Gastroesophageal sphincter (tissue), 4 donors: Measurements from ENCODE around the gene GDAP2. TPM values are rescaled to one million over a fixed set of nuclear protein-coding genes. Genes with fewer than 3 reads are reported as not detected.

Experiments
- ATAC-seq: fragments of 150-250 bp; one replicate; pipeline ENCODE4 v1.9.1; 2016; ENCODE audit warnings: mild to moderate bottlenecking, moderate library complexity
- H3K27ac ChIP-seq, 4 donors: fragments of 200-600 bp; sonication (generic) in 3 of 4; 1 replicate in 3 of 4; 2 replicates in 1 of 4; pipeline ENCODE4 v1.5.1; 2016 to 2019
- H3K27me3 ChIP-seq: fragments of 200-600 bp; sonication (generic); one replicate; pipeline ENCODE4 v1.5.1; 2019
- H3K36me3 ChIP-seq, 2 donors: fragments of 200-600 bp; sonication (generic); one replicate each; pipeline ENCODE4 v1.5.1; 2019; ENCODE audit warnings: control low read depth in 1 of 2
- H3K4me1 ChIP-seq, 3 donors: fragments of 200-600 bp; sonication (generic); 1 replicate in 2 of 3; 2 replicates in 1 of 3; pipeline ENCODE4 v1.5.1; 2016 to 2019; ENCODE audit warnings: control low read depth in 2 of 3
- H3K4me3 ChIP-seq, 2 donors: fragments of 200-600 bp; sonication (generic); one replicate each; pipeline ENCODE4 v1.5.1; 2019; ENCODE audit warnings: mild to moderate bottlenecking in 1 of 2, moderate library complexity in 1 of 2
- H3K9me3 ChIP-seq, 3 donors: fragments of 200-600 bp; sonication (generic); one replicate each; pipeline ENCODE4 v1.5.1; 2017 to 2019; ENCODE audit warnings: control low read depth in 2 of 3
- EP300 ChIP-seq: sonication (generic); formaldehyde crosslinking; IDR thresholded peaks from one replicate; pipeline ENCODE4 v1.6.1; 2017; ENCODE audit warnings: antibody characterized with exemption, mild to moderate bottlenecking
- POLR2A ChIP-seq, 2 donors: fragments of 450-650 bp; IDR thresholded peaks; one replicate each; pipeline ENCODE4 v1.6.1; 2017; ENCODE audit warnings: antibody characterized with exemption in 2 of 2, mild to moderate bottlenecking in 2 of 2, moderate library complexity in 1 of 2
- POLR2AphosphoS5 ChIP-seq: sonication (generic); formaldehyde crosslinking; IDR thresholded peaks from one replicate; pipeline ENCODE4 v1.6.1; 2017; ENCODE audit warnings: antibody characterized with exemption
- WGBS, 2 donors: methylation state at CpG; one replicate each; pipeline ENCODE4 v1.1.5; 2018; ENCODE audit warnings: low coverage in 1 of 2; 5-methylcytosine and 5-hydroxymethylcytosine counted together
- total RNA-seq, 4 donors: library from RNA; depleted of rRNA; stranded (reverse); fragments of >200 nt; gene quantifications; one replicate each; pipeline ENCODE4 v1.1.0, GENCODE V29; 2016
- TF ChIP-seq, protein P1 (sequence below), 4 experiments: fragments of 200-600 bp in 2 of 4; fragments of 450-650 bp in 2 of 4; sonication (generic) in 1 of 4; IDR thresholded peaks; one replicate each; pipeline ENCODE4 v1.5.1; 2017 to 2019; ENCODE audit warnings: antibody characterized with exemption in 4 of 4, mild to moderate bottlenecking in 2 of 4, moderate library complexity in 2 of 4

The GDAP2 gene
- total RNA-seq, 4 donors from 2014 or later, result 23.6 to 37.4 (median 31.2) TPM

- H3K36me3 ChIP-seq, result peaks cover 0 to 45% of the 10 kb centered on the region in 2 donors
- ATAC-seq, result no peak
- H3K27ac ChIP-seq, result no peak overlapping the region
- TF ChIP-seq POLR2A (IDR thresholded peaks at IDR 0.05), result no peak
- TF ChIP-seq POLR2AphosphoS5, result no peak
- TF ChIP-seq, protein P1, sequence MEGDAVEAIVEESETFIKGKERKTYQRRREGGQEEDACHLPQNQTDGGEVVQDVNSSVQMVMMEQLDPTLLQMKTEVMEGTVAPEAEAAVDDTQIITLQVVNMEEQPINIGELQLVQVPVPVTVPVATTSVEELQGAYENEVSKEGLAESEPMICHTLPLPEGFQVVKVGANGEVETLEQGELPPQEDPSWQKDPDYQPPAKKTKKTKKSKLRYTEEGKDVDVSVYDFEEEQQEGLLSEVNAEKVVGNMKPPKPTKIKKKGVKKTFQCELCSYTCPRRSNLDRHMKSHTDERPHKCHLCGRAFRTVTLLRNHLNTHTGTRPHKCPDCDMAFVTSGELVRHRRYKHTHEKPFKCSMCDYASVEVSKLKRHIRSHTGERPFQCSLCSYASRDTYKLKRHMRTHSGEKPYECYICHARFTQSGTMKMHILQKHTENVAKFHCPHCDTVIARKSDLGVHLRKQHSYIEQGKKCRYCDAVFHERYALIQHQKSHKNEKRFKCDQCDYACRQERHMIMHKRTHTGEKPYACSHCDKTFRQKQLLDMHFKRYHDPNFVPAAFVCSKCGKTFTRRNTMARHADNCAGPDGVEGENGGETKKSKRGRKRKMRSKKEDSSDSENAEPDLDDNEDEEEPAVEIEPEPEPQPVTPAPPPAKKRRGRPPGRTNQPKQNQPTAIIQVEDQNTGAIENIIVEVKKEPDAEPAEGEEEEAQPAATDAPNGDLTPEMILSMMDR (IDR thresholded peaks at IDR 0.05), result no peak
- TF ChIP-seq EP300, result no peak
- no peak overlapping the region for H3K4me3 ChIP-seq
- no peaks in the 10 kb centered on the region for H3K9me3 ChIP-seq
- H3K4me1 ChIP-seq, result peaks cover 4 to 24% (median 8%) of the 10 kb centered on the region in 3 donors
- H3K27me3 ChIP-seq, result no peaks in the 10 kb centered on the region
- 92 to 93% methylated on average over 2 of the region's 2 CpGs for WGBS, 2 donors
Observed at GRCh38 chr1:117933769-117934168, 4.3 kb upstream of the GDAP2 start.

- Histone ChIP-seq H3K27ac (no peak overlapping the region), H3K27me3 (no peaks in the 10 kb centered on the region), H3K4me3 (no peak overlapping the region), H3K4me1 (peaks cover 8 to 35% (median 17%) of the 10 kb centered on the region in 3 donors), H3K36me3 (peaks cover 0 to 33% of the 10 kb centered on the region in 2 donors), H3K9me3 (no peaks in the 10 kb centered on the region)
- ATAC-seq, result no peak
- TF ChIP-seq EP300 (no peak), POLR2A (IDR thresholded peaks at IDR 0.05) (no peak), POLR2AphosphoS5 (no peak)
- TF ChIP-seq, protein P1 (IDR thresholded peaks at IDR 0.05), result no peak
- WGBS, 2 donors, result 40 to 96% methylated on average over 1 to 4 of the region's 4 CpGs
Observed at GRCh38 chr1:117932576-117932975, 3.2 kb upstream of the GDAP2 start.

DNA sequence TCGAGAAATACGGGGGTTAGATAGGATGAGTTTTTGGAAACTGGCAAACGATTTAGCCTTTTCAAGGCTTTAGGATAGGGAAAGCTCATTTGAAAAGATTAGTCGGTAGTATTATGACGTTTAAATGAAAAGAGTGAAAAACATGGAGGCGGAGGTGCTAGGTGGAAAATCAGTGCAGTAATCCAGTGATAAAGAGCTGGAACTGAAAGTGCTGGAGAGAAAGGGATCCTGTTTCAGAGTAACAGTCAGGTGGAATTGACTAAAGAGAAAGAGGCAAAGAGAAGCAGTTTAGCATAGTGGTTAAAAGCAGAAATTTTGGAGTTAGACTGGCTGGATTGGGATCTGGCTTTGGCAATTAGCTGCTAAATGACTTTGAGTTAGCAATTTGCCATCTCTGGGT lies 1.1 kb upstream of the GDAP2 start:
- WGBS, 2 donors, result 3 to 4% methylated on average over 6 of the region's 6 CpGs
- H3K9me3 ChIP-seq, result no peaks in the 10 kb centered on the region
- peaks cover 0 to 19% of the 10 kb centered on the region in 2 donors for H3K36me3 ChIP-seq

DNA sequence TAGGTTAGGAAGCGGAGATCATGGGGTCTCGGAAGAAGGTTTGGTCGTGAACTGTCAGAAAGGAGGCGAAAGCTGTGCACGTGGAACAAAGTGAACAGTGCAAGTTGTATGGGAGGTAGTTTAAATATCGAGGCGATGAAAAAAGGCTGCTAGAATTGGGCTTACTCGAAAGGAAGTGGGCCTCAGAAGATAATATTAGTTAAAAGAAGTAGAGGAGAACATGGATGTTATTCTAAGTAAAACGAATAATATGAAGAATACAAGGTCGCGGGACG lies 689 bp upstream of the GDAP2 start:
- ATAC-seq, result no peak
- peak overlapping the region in 2 of 4 donors; percentile 83 to 92 for H3K27ac ChIP-seq
- peaks cover 0 to 17% of the 10 kb centered on the region in 2 donors for H3K36me3 ChIP-seq
- no peaks in the 10 kb centered on the region for H3K27me3 ChIP-seq
- no peak for TF ChIP-seq EP300
- TF ChIP-seq POLR2A (IDR thresholded peaks at IDR 0.05), result no peak
- TF ChIP-seq, protein P1 (IDR thresholded peaks at IDR 0.05), result no peak
- no peak for TF ChIP-seq POLR2AphosphoS5
- WGBS, 2 donors, result 1% methylated on average over 11 to 12 of the region's 12 CpGs
- peaks cover 8 to 47% (median 17%) of the 10 kb centered on the region in 3 donors for H3K4me1 ChIP-seq
- H3K4me3 ChIP-seq, result peak overlapping the region; percentile 62 to 75
- no peaks in the 10 kb centered on the region for H3K9me3 ChIP-seq

More for the DNA sequence above, 1.1 kb upstream of the GDAP2 start:
- Histone ChIP-seq H3K4me3 (peak overlapping the region; percentile 62 to 75), H3K4me1 (peaks cover 8 to 47% (median 17%) of the 10 kb centered on the region in 3 donors), H3K27ac (no peak overlapping the region), H3K27me3 (no peaks in the 10 kb centered on the region)
- ATAC-seq, result no peak
- TF ChIP-seq POLR2AphosphoS5, result no peak
- TF ChIP-seq POLR2A (IDR thresholded peaks at IDR 0.05), result no peak
- TF ChIP-seq, protein P1 (IDR thresholded peaks at IDR 0.05), result no peak
- TF ChIP-seq EP300, result no peak

- peak; percentile 61 for ATAC-seq
- TF ChIP-seq, protein P1 (IDR thresholded peaks at IDR 0.05), result no peak
- TF ChIP-seq EP300, result no peak
- TF ChIP-seq POLR2A (IDR thresholded peaks at IDR 0.05), result no peak
- no peak for TF ChIP-seq POLR2AphosphoS5
- H3K36me3 ChIP-seq, result peaks cover 0 to 5% of the 10 kb centered on the region in 2 donors
- H3K4me3 ChIP-seq, result peak overlapping the region; percentile 62 to 75
- WGBS, 2 donors, result 0% methylated on average over 3 to 8 of the region's 24 CpGs
- H3K9me3 ChIP-seq, result no peaks in the 10 kb centered on the region
- H3K4me1 ChIP-seq, result peaks cover 8 to 47% (median 17%) of the 10 kb centered on the region in 3 donors
- H3K27ac ChIP-seq, result peak overlapping the region; percentile 62 to 92 (median 84)
- no peaks in the 10 kb centered on the region for H3K27me3 ChIP-seq
Observed at GRCh38 chr1:117928881-117929342, 509 bp downstream of the GDAP2 start.
